Karpas-422 (cell line): ENCODE data around the gene PMM2. TPM values are rescaled to one million over a fixed set of nuclear protein-coding genes. Genes with fewer than 3 reads are reported as not detected.

Experiments
- DNase-seq: peaks from one replicate; pipeline ENCODE4 v3.0.0-alpha.2; 2015
- H2AFZ ChIP-seq: fragments of 200-600 bp; sonication (generic); 2 replicates; pipeline ENCODE4 v1.6.1; 2014; ENCODE audit warnings: antibody characterized with exemption, low read length, mixed read lengths
- H3K27ac ChIP-seq: fragments of 200-600 bp; sonication (generic); 2 replicates; pipeline ENCODE4 v1.5.1; 2014; ENCODE audit warnings: mild to moderate bottlenecking, low read length, moderate library complexity
- H3K27me3 ChIP-seq: fragments of 200-600 bp; sonication (generic); 2 replicates; pipeline ENCODE4 v1.6.1; 2014; ENCODE audit warnings: low read length, mixed read lengths
- H3K36me3 ChIP-seq: fragments of 200-600 bp; sonication (generic); 2 replicates; pipeline ENCODE4 v1.6.1; 2014; ENCODE audit warnings: low read length, mixed read lengths; ENCODE audit not compliant: insufficient read depth
- H3K4me1 ChIP-seq: fragments of 200-600 bp; sonication (generic); 2 replicates; pipeline ENCODE4 v1.6.1; 2014; ENCODE audit warnings: mild to moderate bottlenecking, low read length, mixed read lengths
- H3K4me2 ChIP-seq: fragments of 200-600 bp; sonication (generic); 2 replicates; pipeline ENCODE4 v1.6.1; 2014; ENCODE audit warnings: low read length, low read depth, mild to moderate bottlenecking; ENCODE audit not compliant: poor library complexity, severe bottlenecking
- H3K4me3 ChIP-seq: fragments of 200-600 bp; sonication (generic); 2 replicates; pipeline ENCODE4 v1.5.1; 2014; ENCODE audit warnings: mild to moderate bottlenecking, antibody characterized with exemption, low read length, mixed read lengths
- H3K79me2 ChIP-seq: fragments of 200-600 bp; sonication (generic); 2 replicates; pipeline ENCODE4 v1.6.1; 2014; ENCODE audit warnings: mild to moderate bottlenecking, low read length, mixed read lengths
- H3K9ac ChIP-seq: fragments of 200-600 bp; sonication (generic); 2 replicates; pipeline ENCODE4 v1.6.0; 2014; ENCODE audit warnings: low read length
- H3K9me2 ChIP-seq: fragments of 200-600 bp; sonication (generic), shearing (Covaris generic); replicated peaks from 2 replicates; pipeline ENCODE4 v1.6.0; 2014; ENCODE audit warnings: mild to moderate bottlenecking, low read length, moderate library complexity; ENCODE audit not compliant: insufficient read depth
- H3K9me3 ChIP-seq: fragments of 300-700, 200-600 bp; sonication (generic); 2 replicates; pipeline ENCODE4 v1.6.1; 2014; ENCODE audit warnings: low read length, mixed read lengths
- H4K20me1 ChIP-seq: fragments of 200-600 bp; sonication (generic); 2 replicates; pipeline ENCODE4 v1.6.1; 2014; ENCODE audit warnings: mild to moderate bottlenecking, antibody characterized with exemption, low read length, low read depth; ENCODE audit not compliant: insufficient read depth
- total RNA-seq: library from RNA; depleted of rRNA; stranded (reverse); fragments of >200 nt; shearing (Covaris generic); gene quantifications from 2 replicates; pipeline ENCODE4 v1.2.3, GENCODE V29; 2014; ENCODE audit warnings: low replicate concordance

PMM2 gene
- total RNA-seq, 1 experiment from 2014 or later: 27.1 TPM

- no peak overlapping the region for H3K9ac ChIP-seq
- peaks cover 18% of the 10 kb centered on the region for H3K4me1 ChIP-seq
- no peaks in the 10 kb centered on the region for H3K79me2 ChIP-seq
- no peaks in the 10 kb centered on the region for H3K9me2 ChIP-seq
- no peaks in the 10 kb centered on the region for H3K9me3 ChIP-seq
- H3K27ac ChIP-seq: no peak overlapping the region
- no peak overlapping the region for H3K4me2 ChIP-seq
- DNase-seq: no peak
- H3K36me3 ChIP-seq: no peaks in the 10 kb centered on the region
- no peak overlapping the region for H2AFZ ChIP-seq
- H3K27me3 ChIP-seq: no peaks in the 10 kb centered on the region
- H4K20me1 ChIP-seq: peaks cover 19% of the 10 kb centered on the region; the same call in 1 of the 2 replicates
- H3K4me3 ChIP-seq: no peak overlapping the region
Measured at GRCh38 chr16:8882725-8883377, 85.2 kb downstream of the PMM2 start.

- Histone ChIP-seq H4K20me1 (peaks cover 23% of the 10 kb centered on the region; the same call in 1 of the 2 replicates), H3K36me3 (0 out of 2 replicates have a peak, but pooled peaks cover 3% of the 10 kb centered on the region), H3K9me3 (no peaks in the 10 kb centered on the region), H3K79me2 (no peaks in the 10 kb centered on the region), H3K27me3 (no peaks in the 10 kb centered on the region), H3K4me1 (peaks cover 18% of the 10 kb centered on the region), H2AFZ (no peak overlapping the region), H3K9me2 (no peaks in the 10 kb centered on the region), H3K4me2 (no peak overlapping the region), H3K9ac (no peak overlapping the region), H3K4me3 (no peak overlapping the region), H3K27ac (no peak overlapping the region)
- no peak for DNase-seq
Measured at GRCh38 chr16:8885674-8886592, 88.3 kb downstream of the PMM2 start.

GRCh38 chr16:8886593-8887430, 89.2 kb downstream of the PMM2 start:
- no peaks in the 10 kb centered on the region for H3K79me2 ChIP-seq
- H4K20me1 ChIP-seq: peaks cover 27% of the 10 kb centered on the region; the same call in 1 of the 2 replicates
- H3K27me3 ChIP-seq: no peaks in the 10 kb centered on the region
- no peak for DNase-seq
- no peaks in the 10 kb centered on the region for H3K9me2 ChIP-seq
- peaks cover 15% of the 10 kb centered on the region for H3K4me1 ChIP-seq
- peaks cover 11% of the 10 kb centered on the region; the same call in 1 of the 2 replicates for H3K36me3 ChIP-seq
- no peaks in the 10 kb centered on the region for H3K9me3 ChIP-seq
- H2AFZ ChIP-seq: no peak overlapping the region
- no peak overlapping the region for H3K9ac ChIP-seq
- no peak overlapping the region for H3K4me2 ChIP-seq
- H3K27ac ChIP-seq: no peak overlapping the region
- H3K4me3 ChIP-seq: no peak overlapping the region

- H3K79me2 ChIP-seq: no peaks in the 10 kb centered on the region
- H4K20me1 ChIP-seq: peaks cover 33% of the 10 kb centered on the region; the same call in 1 of the 2 replicates
- peaks cover 16% of the 10 kb centered on the region for H3K4me1 ChIP-seq
- no peak overlapping the region for H3K4me3 ChIP-seq
- no peaks in the 10 kb centered on the region for H3K9me2 ChIP-seq
- no peak for DNase-seq
- no peak overlapping the region for H3K9ac ChIP-seq
- H3K9me3 ChIP-seq: no peaks in the 10 kb centered on the region
- no peak overlapping the region for H3K27ac ChIP-seq
- H3K36me3 ChIP-seq: peaks cover 11% of the 10 kb centered on the region; the same call in 1 of the 2 replicates
- H3K27me3 ChIP-seq: no peaks in the 10 kb centered on the region
- H3K4me2 ChIP-seq: no peak overlapping the region
- H2AFZ ChIP-seq: no peak overlapping the region
Measured at GRCh38 chr16:8887431-8887765, 89.8 kb downstream of the PMM2 start.

GRCh38 chr16:8887952-8888560, 90.4 kb downstream of the PMM2 start:
- H3K4me3 ChIP-seq: no peak overlapping the region
- H3K27ac ChIP-seq: no peak overlapping the region
- H3K4me2 ChIP-seq: no peak overlapping the region
- peaks cover 14% of the 10 kb centered on the region for H3K36me3 ChIP-seq
- H3K9me3 ChIP-seq: no peaks in the 10 kb centered on the region
- no peak overlapping the region for H3K9ac ChIP-seq
- no peaks in the 10 kb centered on the region for H3K9me2 ChIP-seq
- no peaks in the 10 kb centered on the region for H3K79me2 ChIP-seq
- H2AFZ ChIP-seq: no peak overlapping the region
- DNase-seq: no peak
- peaks cover 23% of the 10 kb centered on the region for H3K4me1 ChIP-seq
- no peaks in the 10 kb centered on the region for H3K27me3 ChIP-seq
- peaks cover 34% of the 10 kb centered on the region; the same call in 1 of the 2 replicates for H4K20me1 ChIP-seq

GRCh38 chr16:8888951-8889892, 91.6 kb downstream of the PMM2 start:
- Histone ChIP-seq H3K79me2 (no peaks in the 10 kb centered on the region), H3K4me1 (peaks cover 31% of the 10 kb centered on the region), H3K9me2 (no peaks in the 10 kb centered on the region), H3K27ac (no peak overlapping the region), H3K4me3 (no peak overlapping the region), H3K4me2 (no peak overlapping the region), H3K9ac (no peak overlapping the region), H3K36me3 (peaks cover 19% of the 10 kb centered on the region), H4K20me1 (peaks cover 36% of the 10 kb centered on the region; the same call in 1 of the 2 replicates), H3K9me3 (no peaks in the 10 kb centered on the region), H3K27me3 (no peaks in the 10 kb centered on the region), H2AFZ (no peak overlapping the region)
- DNase-seq: no peak

- Histone ChIP-seq H3K9me3 (no peaks in the 10 kb centered on the region), H3K27me3 (no peaks in the 10 kb centered on the region), H3K4me3 (no peak overlapping the region), H2AFZ (no peak overlapping the region), H4K20me1 (peaks cover 36% of the 10 kb centered on the region; the same call in 1 of the 2 replicates), H3K4me1 (peaks cover 32% of the 10 kb centered on the region), H3K9ac (no peak overlapping the region), H3K9me2 (no peaks in the 10 kb centered on the region), H3K36me3 (peaks cover 26% of the 10 kb centered on the region), H3K4me2 (no peak overlapping the region), H3K79me2 (no peaks in the 10 kb centered on the region), H3K27ac (no peak overlapping the region)
- no peak for DNase-seq
Measured at GRCh38 chr16:8889893-8890548, 92.4 kb downstream of the PMM2 start.
